Mesodermal cell (in vitro differentiated cells): ENCODE data around the gene ITPR1.
A peak's percentile ranks its signal among the peaks of the same experiment; 100 is the strongest.

Experiments used
- H3K27ac ChIP-seq: 2 replicates; pipeline ENCODE4 v1.7.0; 2013; ENCODE audit warnings: mild to moderate bottlenecking, low read depth, low read length, moderate library complexity; ENCODE audit not compliant: severe bottlenecking
- H3K36me3 ChIP-seq: 2 replicates; pipeline ENCODE4 v1.7.1; 2013; ENCODE audit warnings: mild to moderate bottlenecking, low read length, moderate library complexity; ENCODE audit not compliant: control insufficient read depth, insufficient read depth
- H3K4me1 ChIP-seq: one replicate; pipeline ENCODE4 v1.7.1; 2013; ENCODE audit warnings: mild to moderate bottlenecking, low read length; ENCODE audit not compliant: insufficient read depth, control insufficient read depth, poor library complexity, severe bottlenecking
- H3K4me3 ChIP-seq: 2 replicates; pipeline ENCODE4 v1.7.0; 2013; ENCODE audit warnings: low read length, control low read depth, mild to moderate bottlenecking; ENCODE audit not compliant: insufficient read depth, poor library complexity, severe bottlenecking; ENCODE audit errors: extremely low read depth
- H3K9me3 ChIP-seq: 2 replicates; pipeline ENCODE4 v1.7.1; 2013; ENCODE audit warnings: mild to moderate bottlenecking, low read length, moderate library complexity; ENCODE audit not compliant: control insufficient read depth
- WGBS, 2 experiments: methylation state at CpG; one replicate each; pipeline ENCODE4 v1.1.5; 2013; ENCODE audit warnings: missing lambda C conversion rate in 2 of 2; ENCODE audit not compliant: insufficient coverage in 2 of 2; 5-methylcytosine and 5-hydroxymethylcytosine counted together

The ITPR1 gene

GRCh38 chr3:4675704-4676103, 182.6 kb downstream of the ITPR1 start:
- H3K4me1 ChIP-seq = peaks cover 4% of the 10 kb centered on the region
- no CpG with 5 or more reads among the region's 1 CpG for WGBS, 2 experiments
- H3K9me3 ChIP-seq = no peaks in the 10 kb centered on the region
- H3K4me3 ChIP-seq = no peak overlapping the region
- no peak overlapping the region for H3K27ac ChIP-seq
- H3K36me3 ChIP-seq = no peaks in the 10 kb centered on the region

DNA sequence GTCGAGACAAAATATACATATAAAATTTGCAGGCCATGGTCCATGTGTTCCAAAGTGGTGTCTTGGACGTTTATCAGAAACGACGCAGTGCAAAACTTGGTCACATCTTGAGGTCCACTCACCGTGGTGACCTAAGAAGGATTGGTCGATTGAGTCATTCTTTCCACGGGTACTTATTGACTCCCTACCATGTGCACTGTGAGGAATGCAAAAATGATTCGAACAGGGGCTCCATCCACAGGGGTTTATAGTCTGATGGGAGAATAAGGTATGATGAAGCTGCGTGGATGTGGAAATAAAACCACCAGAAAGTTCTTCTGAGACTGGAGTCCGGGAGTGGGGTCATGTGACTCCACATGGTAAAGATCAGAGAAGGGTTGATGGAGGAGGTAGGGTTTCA, 185.2 kb downstream of the ITPR1 start:
- no peaks in the 10 kb centered on the region for H3K9me3 ChIP-seq
- no peaks in the 10 kb centered on the region for H3K36me3 ChIP-seq
- no peak overlapping the region for H3K27ac ChIP-seq
- peaks cover 14% of the 10 kb centered on the region for H3K4me1 ChIP-seq
- H3K4me3 ChIP-seq = no peak overlapping the region
- 84 to 88% methylated on average over 8 to 9 of the region's 10 CpGs for WGBS, 2 experiments

DNA sequence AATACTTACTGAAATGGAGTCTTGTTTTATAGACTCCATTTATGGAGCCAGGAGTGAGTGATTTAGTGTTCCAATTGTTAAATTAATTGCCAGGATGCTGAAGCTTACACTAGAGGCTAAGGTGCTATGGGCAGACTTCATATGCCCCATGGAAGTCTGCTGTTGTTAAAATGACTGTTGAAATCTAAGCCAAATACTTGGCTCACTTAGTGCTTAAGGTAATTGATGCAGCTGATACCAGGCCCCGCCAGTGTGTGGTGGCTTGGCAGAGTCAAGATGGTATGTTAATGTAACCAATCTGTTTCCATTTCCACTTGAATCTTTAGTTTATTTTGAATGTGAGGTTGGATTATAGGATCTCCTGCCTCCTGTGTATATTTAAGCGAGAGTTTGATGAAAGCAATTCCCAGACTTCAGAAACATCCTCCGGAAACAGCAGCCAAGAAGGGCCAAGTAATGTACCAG, 187.1 kb downstream of the ITPR1 start:
- no peak overlapping the region for H3K27ac ChIP-seq
- H3K4me1 ChIP-seq = peaks cover 14% of the 10 kb centered on the region
- 75 to 94% methylated on average over 1 to 2 of the region's 3 CpGs for WGBS, 2 experiments
- no peaks in the 10 kb centered on the region for H3K36me3 ChIP-seq
- H3K9me3 ChIP-seq = no peaks in the 10 kb centered on the region
- H3K4me3 ChIP-seq = no peak overlapping the region

- no peaks in the 10 kb centered on the region for H3K36me3 ChIP-seq
- WGBS, 2 experiments = no CpG with 5 or more reads among the region's 2 CpGs
- H3K4me1 ChIP-seq = peaks cover 14% of the 10 kb centered on the region
- H3K9me3 ChIP-seq = no peaks in the 10 kb centered on the region
- H3K4me3 ChIP-seq = no peak overlapping the region
- H3K27ac ChIP-seq = peak overlapping the region; percentile 52
These were observed 187.7 kb downstream of the ITPR1 start for GRCh38 chr3:4680871-4681300.

DNA sequence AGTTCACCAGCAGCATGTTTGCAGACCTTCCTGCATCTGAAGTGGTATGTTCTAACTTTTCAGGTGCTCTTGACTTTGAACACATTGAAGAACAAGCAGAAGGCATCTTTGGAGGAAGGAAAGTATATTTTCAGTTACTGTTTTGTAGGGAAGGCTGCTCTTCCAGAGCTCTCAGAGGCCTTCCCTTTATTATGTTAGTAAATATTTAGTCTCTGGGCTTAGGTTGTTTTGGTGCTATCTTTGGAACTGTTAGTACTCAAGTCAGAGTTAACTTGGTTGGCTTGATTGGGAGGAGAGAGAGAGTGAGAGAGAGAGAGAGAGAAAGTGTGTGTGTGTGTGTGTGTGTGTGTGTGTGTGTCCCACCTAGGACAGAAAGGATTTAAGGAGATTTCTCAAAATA, 188.2 kb downstream of the ITPR1 start:
- Histone ChIP-seq H3K9me3 (no peaks in the 10 kb centered on the region), H3K4me3 (no peak overlapping the region), H3K27ac (peak overlapping the region; percentile 52), H3K4me1 (peaks cover 14% of the 10 kb centered on the region), H3K36me3 (no peaks in the 10 kb centered on the region)

DNA sequence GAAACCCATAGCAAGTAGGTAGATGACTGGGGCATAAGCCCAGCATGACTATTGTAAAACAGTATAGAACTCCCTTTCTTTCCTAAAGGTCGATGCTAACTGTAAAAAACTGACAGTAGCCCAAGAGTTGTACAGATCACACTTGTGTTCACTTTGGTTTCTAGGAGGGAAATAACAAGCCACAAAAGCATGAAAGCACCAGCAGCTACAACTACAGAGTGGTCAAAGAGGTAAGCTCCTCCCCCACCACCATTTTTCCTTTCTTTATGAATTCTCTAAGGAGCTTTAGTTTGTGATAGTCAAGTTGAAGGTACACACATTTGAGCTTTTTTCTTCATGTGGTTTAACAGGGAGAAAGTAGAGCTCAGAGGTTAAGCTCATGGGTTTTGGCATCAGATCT, 191.0 kb downstream of the ITPR1 start:
- Histone ChIP-seq H3K27ac (no peak overlapping the region), H3K9me3 (no peaks in the 10 kb centered on the region), H3K36me3 (no peaks in the 10 kb centered on the region), H3K4me1 (peaks cover 14% of the 10 kb centered on the region), H3K4me3 (no peak overlapping the region)
- 89% methylated on average over 1 of the region's 1 CpG; no CpG with 5 or more reads in 1 of the 2 experiments for WGBS, 2 experiments

GRCh38 chr3:4684976-4685375, 191.8 kb downstream of the ITPR1 start:
- Histone ChIP-seq H3K4me3 (no peak overlapping the region), H3K4me1 (peaks cover 14% of the 10 kb centered on the region), H3K36me3 (no peaks in the 10 kb centered on the region), H3K9me3 (peaks cover 6% of the 10 kb centered on the region), H3K27ac (no peak overlapping the region)
- 87 to 96% methylated on average over 9 to 10 of the region's 10 CpGs for WGBS, 2 experiments

DNA sequence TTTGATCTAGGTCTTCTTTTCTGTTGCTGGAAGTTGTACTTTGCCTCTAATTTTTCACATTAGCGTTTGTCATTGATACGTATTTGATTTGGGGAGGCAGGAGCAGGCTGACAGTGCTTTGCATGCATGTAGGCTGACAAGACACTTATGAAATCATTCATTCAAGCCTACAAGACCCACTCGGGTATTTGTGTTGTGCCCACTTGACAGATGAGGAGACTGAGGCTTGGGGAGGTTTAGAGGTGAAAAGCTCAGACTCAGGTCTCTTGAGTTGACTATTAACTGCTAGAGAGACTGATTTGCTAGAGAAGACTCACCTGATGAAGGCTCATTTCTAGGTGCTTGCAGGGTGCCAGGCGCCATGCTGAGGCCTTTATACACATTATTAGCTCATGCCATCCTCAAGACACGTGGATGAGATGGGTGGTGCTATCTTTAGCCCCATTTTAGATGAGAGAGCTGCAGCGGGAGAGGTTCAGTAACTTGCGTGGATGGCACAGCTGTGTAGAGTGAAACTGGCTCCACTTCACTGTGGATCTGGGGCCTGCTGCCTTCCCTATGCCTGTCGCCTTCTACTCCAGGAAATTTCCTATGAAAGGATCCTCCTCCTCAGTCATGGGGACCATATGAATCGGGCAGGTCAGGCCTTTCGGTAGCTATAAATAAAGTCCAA, 192.7 kb downstream of the ITPR1 start:
- Histone ChIP-seq H3K4me3 (no peak overlapping the region), H3K9me3 (peaks cover 11% of the 10 kb centered on the region), H3K4me1 (peaks cover 9% of the 10 kb centered on the region), H3K36me3 (no peaks in the 10 kb centered on the region), H3K27ac (no peak overlapping the region)
- WGBS, 2 experiments = 72 to 96% methylated on average over 4 to 5 of the region's 10 CpGs

- 87 to 93% methylated on average over 2 to 3 of the region's 4 CpGs for WGBS, 2 experiments
- Histone ChIP-seq H3K36me3 (no peaks in the 10 kb centered on the region), H3K9me3 (peaks cover 11% of the 10 kb centered on the region), H3K4me1 (peaks cover under 1% of the 10 kb centered on the region), H3K27ac (no peak overlapping the region), H3K4me3 (no peak overlapping the region)
These were observed 193.5 kb downstream of the ITPR1 start for GRCh38 chr3:4686619-4687018.

GRCh38 chr3:4687167-4687566, 194.0 kb downstream of the ITPR1 start:
- no peaks in the 10 kb centered on the region for H3K4me1 ChIP-seq
- H3K4me3 ChIP-seq = no peak overlapping the region
- H3K36me3 ChIP-seq = no peaks in the 10 kb centered on the region
- WGBS, 2 experiments = 71 to 100% methylated on average over 1 to 3 of the region's 4 CpGs
- H3K27ac ChIP-seq = no peak overlapping the region
- H3K9me3 ChIP-seq = peaks cover 11% of the 10 kb centered on the region

GRCh38 chr3:4687596-4687995, 194.4 kb downstream of the ITPR1 start:
- WGBS, 2 experiments = 67 to 70% methylated on average over 3 to 4 of the region's 5 CpGs
- Histone ChIP-seq H3K27ac (no peak overlapping the region), H3K4me3 (no peak overlapping the region), H3K9me3 (peaks cover 11% of the 10 kb centered on the region), H3K36me3 (no peaks in the 10 kb centered on the region), H3K4me1 (no peaks in the 10 kb centered on the region)
